ENCODE results near the gene CCDC86. TPM values are rescaled to one million over a fixed set of nuclear protein-coding genes. Genes with fewer than 3 reads are reported as not detected.

Gene CCDC86
- total and polyA plus RNA-seq, 9 donors, result 7.4 to 22.7 (median 19.8) TPM

GRCh38 chr11:60825790-60826189 is 16.1 kb upstream of the CCDC86 start:
- no peaks in the 10 kb centered on the region for H3K27me3 ChIP-seq (ENCODE audit: control insufficient read depth, insufficient read depth, low read length)
- no peaks in the 10 kb centered on the region for H3K36me3 ChIP-seq (ENCODE audit: control insufficient read depth, insufficient read depth, low read length)
- H3K4me1 ChIP-seq (ENCODE audit: control insufficient read depth, insufficient read depth, low read length), result no peaks in the 10 kb centered on the region
- WGBS (ENCODE audit: insufficient coverage), result 75% methylated on average over 6 of the region's 6 CpGs
- DNase-seq, result no peak
- no peak overlapping the region for H3K4me3 ChIP-seq (ENCODE audit: low read length)
- no peaks in the 10 kb centered on the region for H3K9me3 ChIP-seq (replicated peaks; ENCODE audit: control insufficient read depth, low read depth, low read length)
- no peak overlapping the region for H3K27ac ChIP-seq (ENCODE audit: low read length)

GRCh38 chr11:60830478-60831142 is 11.3 kb upstream of the CCDC86 start:
- DNase-seq, result no peak
- WGBS (ENCODE audit: insufficient coverage), result 24% methylated on average over 7 of the region's 10 CpGs
- Histone ChIP-seq H3K27ac (ENCODE audit: low read length) (no peak overlapping the region), H3K4me1 (ENCODE audit: control insufficient read depth, insufficient read depth, low read length) (peaks cover 3% of the 10 kb centered on the region), H3K27me3 (ENCODE audit: control insufficient read depth, insufficient read depth, low read length) (no peaks in the 10 kb centered on the region), H3K9me3 (replicated peaks; ENCODE audit: control insufficient read depth, low read depth, low read length) (no peaks in the 10 kb centered on the region), H3K4me3 (ENCODE audit: low read length) (no peak overlapping the region), H3K36me3 (ENCODE audit: control insufficient read depth, insufficient read depth, low read length) (no peaks in the 10 kb centered on the region)

GRCh38 chr11:60831143-60831500 is 10.8 kb upstream of the CCDC86 start:
- Histone ChIP-seq H3K9me3 (replicated peaks; ENCODE audit: control insufficient read depth, low read depth, low read length) (no peaks in the 10 kb centered on the region), H3K4me1 (ENCODE audit: control insufficient read depth, insufficient read depth, low read length) (peaks cover 3% of the 10 kb centered on the region), H3K27me3 (ENCODE audit: control insufficient read depth, insufficient read depth, low read length) (no peaks in the 10 kb centered on the region), H3K4me3 (ENCODE audit: low read length) (no peak overlapping the region), H3K27ac (ENCODE audit: low read length) (no peak overlapping the region), H3K36me3 (ENCODE audit: control insufficient read depth, insufficient read depth, low read length) (no peaks in the 10 kb centered on the region)
- peak; percentile 83 for DNase-seq
- 21% methylated on average over 8 of the region's 8 CpGs for WGBS (ENCODE audit: insufficient coverage)

GRCh38 chr11:60831501-60832079 is 10.3 kb upstream of the CCDC86 start:
- 11% methylated on average over 1 of the region's 7 CpGs for WGBS (ENCODE audit: insufficient coverage)
- Histone ChIP-seq H3K27me3 (ENCODE audit: control insufficient read depth, insufficient read depth, low read length) (no peaks in the 10 kb centered on the region), H3K4me1 (ENCODE audit: control insufficient read depth, insufficient read depth, low read length) (peaks cover 3% of the 10 kb centered on the region), H3K36me3 (ENCODE audit: control insufficient read depth, insufficient read depth, low read length) (no peaks in the 10 kb centered on the region), H3K9me3 (replicated peaks; ENCODE audit: control insufficient read depth, low read depth, low read length) (no peaks in the 10 kb centered on the region), H3K4me3 (ENCODE audit: low read length) (no peak overlapping the region), H3K27ac (ENCODE audit: low read length) (no peak overlapping the region)
- DNase-seq, result no peak

- DNase-seq, result no peak
- H3K4me3 ChIP-seq (ENCODE audit: low read length), result no peak overlapping the region
- H3K4me1 ChIP-seq (ENCODE audit: control insufficient read depth, insufficient read depth, low read length), result peaks cover 4% of the 10 kb centered on the region
- 51% methylated on average over 5 of the region's 7 CpGs for WGBS (ENCODE audit: insufficient coverage)
- H3K27me3 ChIP-seq (ENCODE audit: control insufficient read depth, insufficient read depth, low read length), result no peaks in the 10 kb centered on the region
- H3K9me3 ChIP-seq (replicated peaks; ENCODE audit: control insufficient read depth, low read depth, low read length), result no peaks in the 10 kb centered on the region
- no peaks in the 10 kb centered on the region for H3K36me3 ChIP-seq (ENCODE audit: control insufficient read depth, insufficient read depth, low read length)
- H3K27ac ChIP-seq (ENCODE audit: low read length), result no peak overlapping the region
These were observed 7.0 kb upstream of the CCDC86 start for GRCh38 chr11:60834742-60835533.

- no peak overlapping the region for H3K4me3 ChIP-seq (ENCODE audit: low read length)
- DNase-seq, result peak; percentile 68
- H3K27ac ChIP-seq (ENCODE audit: low read length), result no peak overlapping the region
- WGBS (ENCODE audit: insufficient coverage), result 57% methylated on average over 1 of the region's 3 CpGs
- no peaks in the 10 kb centered on the region for H3K9me3 ChIP-seq (replicated peaks; ENCODE audit: control insufficient read depth, low read depth, low read length)
- no peaks in the 10 kb centered on the region for H3K36me3 ChIP-seq (ENCODE audit: control insufficient read depth, insufficient read depth, low read length)
- peaks cover 8% of the 10 kb centered on the region for H3K4me1 ChIP-seq (ENCODE audit: control insufficient read depth, insufficient read depth, low read length)
- H3K27me3 ChIP-seq (ENCODE audit: control insufficient read depth, insufficient read depth, low read length), result no peaks in the 10 kb centered on the region
These were observed 6.4 kb upstream of the CCDC86 start for GRCh38 chr11:60835534-60835846.

DNA sequence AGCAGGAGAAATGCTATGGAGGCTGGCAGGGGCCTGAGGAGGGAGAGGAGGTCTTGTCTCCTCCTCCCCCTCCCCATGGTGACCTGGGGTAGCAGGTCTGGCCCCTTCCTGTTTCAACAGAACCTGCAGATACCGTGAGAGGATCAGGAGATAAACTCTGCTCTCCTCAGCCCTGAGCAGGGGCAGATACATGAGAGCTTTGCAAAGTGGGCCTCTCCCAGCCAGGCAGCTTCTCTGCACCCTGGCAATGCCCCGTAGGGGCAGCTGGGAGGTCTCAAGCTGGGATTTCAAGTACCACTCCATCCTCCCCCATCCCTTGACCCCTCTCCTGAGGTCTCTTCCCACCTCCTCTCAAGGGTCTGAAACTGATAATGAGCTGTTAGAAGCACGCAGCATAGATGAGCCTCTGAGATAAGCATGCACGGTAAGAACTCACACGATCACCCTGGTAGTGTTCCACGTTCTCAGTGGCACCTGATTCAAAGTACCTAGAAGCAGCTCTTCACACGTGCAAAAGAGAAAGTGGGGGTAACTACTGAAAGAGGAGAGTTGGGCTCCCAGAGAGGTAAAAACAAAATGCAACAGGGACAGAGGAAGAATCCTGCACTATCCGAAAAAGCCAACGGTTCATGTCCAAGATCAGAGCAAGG is 4.9 kb upstream of the CCDC86 start:
- H3K4me1 ChIP-seq (ENCODE audit: control insufficient read depth, insufficient read depth, low read length), result peaks cover 18% of the 10 kb centered on the region
- no peaks in the 10 kb centered on the region for H3K36me3 ChIP-seq (ENCODE audit: control insufficient read depth, insufficient read depth, low read length)
- no peak for DNase-seq
- H3K27ac ChIP-seq (ENCODE audit: low read length), result no peak overlapping the region
- no peaks in the 10 kb centered on the region for H3K27me3 ChIP-seq (ENCODE audit: control insufficient read depth, insufficient read depth, low read length)
- no peak overlapping the region for H3K4me3 ChIP-seq (ENCODE audit: low read length)
- WGBS (ENCODE audit: insufficient coverage), result 72% methylated on average over 8 of the region's 9 CpGs
- no peaks in the 10 kb centered on the region for H3K9me3 ChIP-seq (replicated peaks; ENCODE audit: control insufficient read depth, low read depth, low read length)

GRCh38 chr11:60838132-60838531 is 3.8 kb upstream of the CCDC86 start:
- no peak for DNase-seq
- Histone ChIP-seq H3K9me3 (replicated peaks; ENCODE audit: control insufficient read depth, low read depth, low read length) (no peaks in the 10 kb centered on the region), H3K4me3 (ENCODE audit: low read length) (no peak overlapping the region), H3K27me3 (ENCODE audit: control insufficient read depth, insufficient read depth, low read length) (no peaks in the 10 kb centered on the region), H3K36me3 (ENCODE audit: control insufficient read depth, insufficient read depth, low read length) (no peaks in the 10 kb centered on the region), H3K27ac (ENCODE audit: low read length) (no peak overlapping the region), H3K4me1 (ENCODE audit: control insufficient read depth, insufficient read depth, low read length) (peaks cover 26% of the 10 kb centered on the region)
- WGBS (ENCODE audit: insufficient coverage), result 58% methylated on average over 6 of the region's 7 CpGs

DNA sequence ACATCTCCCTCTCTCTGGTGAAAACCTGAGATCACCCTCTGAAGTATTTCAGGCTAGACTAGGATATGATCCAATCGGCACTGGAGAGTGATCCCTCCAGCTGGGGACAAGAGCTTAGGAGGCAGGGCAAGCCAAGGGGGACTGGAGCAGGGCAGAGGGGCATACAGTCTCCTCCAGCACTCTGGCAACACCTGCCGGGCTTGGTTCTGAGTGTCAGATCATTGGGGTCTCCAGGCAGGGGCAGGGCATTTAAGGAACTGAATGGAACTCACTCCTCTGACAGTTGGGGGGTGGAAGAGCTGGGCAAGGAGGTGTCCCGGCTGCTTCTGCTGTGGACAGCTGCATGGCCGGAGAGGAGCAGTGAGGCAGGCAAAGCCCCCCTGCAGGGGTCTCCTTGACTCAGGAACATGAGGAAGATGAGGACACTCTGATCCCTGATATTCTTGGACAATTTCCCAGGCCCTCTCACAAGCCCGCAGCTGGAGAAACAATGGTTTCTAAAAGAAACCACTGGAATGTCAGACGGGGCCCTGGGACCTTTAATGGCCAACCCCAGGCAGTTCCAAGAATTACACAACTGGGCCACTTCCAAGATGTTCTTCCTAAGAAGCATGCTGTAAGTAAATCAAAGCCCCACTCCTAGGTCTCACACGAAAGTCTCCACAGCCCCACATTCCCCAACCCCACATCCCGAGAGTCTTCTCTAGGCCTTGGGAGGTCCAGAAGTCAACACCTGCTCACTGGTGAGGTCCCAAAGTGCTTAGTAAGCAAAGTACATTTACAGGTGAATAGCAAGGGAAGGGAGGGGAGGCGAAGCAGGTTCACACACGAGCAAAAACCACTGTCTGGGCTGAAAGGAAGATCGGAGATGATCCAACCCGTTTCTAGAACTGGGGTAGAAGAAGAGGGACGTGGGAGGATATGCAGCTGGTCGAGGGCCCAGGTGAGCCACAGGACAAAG is 1.2 kb upstream of the CCDC86 start:
- 17% methylated on average over 9 of the region's 14 CpGs for WGBS (ENCODE audit: insufficient coverage)
- H3K4me3 ChIP-seq (ENCODE audit: low read length), result no peak overlapping the region
- no peaks in the 10 kb centered on the region for H3K36me3 ChIP-seq (ENCODE audit: control insufficient read depth, insufficient read depth, low read length)
- H3K9me3 ChIP-seq (replicated peaks; ENCODE audit: control insufficient read depth, low read depth, low read length), result no peaks in the 10 kb centered on the region
- no peaks in the 10 kb centered on the region for H3K27me3 ChIP-seq (ENCODE audit: control insufficient read depth, insufficient read depth, low read length)
- H3K27ac ChIP-seq (ENCODE audit: low read length), result peak overlapping the region; percentile 95
- DNase-seq, result peak; percentile 96
- peaks cover 41% of the 10 kb centered on the region for H3K4me1 ChIP-seq (ENCODE audit: control insufficient read depth, insufficient read depth, low read length)

All from muscle of leg (tissue), 11 donors.